K562 (cell line): ENCODE measurements around the gene POGLUT2.

ENCODE experiments used
- FOSL1 ChIP-seq: fragments of 200-800 bp; sonication (Bioruptor generic); conservative IDR thresholded peaks from 2 replicates; pipeline ENCODE4 v1.6.1; 2016; ENCODE audit warnings: missing genetic modification characterization, missing compliant biosample characterization
- TARDBP ChIP-seq: fragments of 450-650 bp; IDR thresholded peaks from 2 replicates; pipeline ENCODE4 v1.6.1; 2016
- ZNF778 ChIP-seq: fragments of 450-650 bp; formaldehyde crosslinking; IDR thresholded peaks from 2 replicates; pipeline ENCODE4 v1.4.0; 2020; ENCODE audit warnings: mild to moderate bottlenecking, moderate library complexity

- TF ChIP-seq ZNF778 (CRISPR knock-in tag) (no peak), FOSL1 (tag) (no peak), TARDBP (no peak)
These were observed 25.1 kb downstream of the POGLUT2 start, which contains the start of gene TEX30 for GRCh38 chr13:102773441-102774213.
